T-helper 17 cell (primary cell): ENCODE results near the gene MRC2. TPM values are rescaled to one million over a fixed set of nuclear protein-coding genes. Genes with fewer than 3 reads are reported as not detected.

Experiments
- ATAC-seq: fragments of 150-1000 bp; cut with Tn5 transposase; 2 replicates; pipeline ENCODE4 v1.10.0; 2021; ENCODE audit warnings: mild to moderate bottlenecking, moderate library complexity
- DNase-seq, 3 donors: peaks; one replicate each; pipeline versions ENCODE4 v3.0.0 to v3.0.0-alpha.2; 2020 to 2021
- H3K9me3 ChIP-seq: one replicate; pipeline ENCODE4 v1.7.0; 2013; ENCODE audit warnings: low read length, mild to moderate bottlenecking; ENCODE audit not compliant: control insufficient read depth, poor library complexity, severe bottlenecking
- H3K27ac Mint-ChIP-seq: one replicate; pipeline ENCODE4 v1.8.0; 2022; ENCODE audit warnings: mild to moderate bottlenecking, moderate library complexity, mixed read lengths
- H3K27me3 Mint-ChIP-seq: one replicate; pipeline ENCODE4 v1.8.0; 2022; ENCODE audit warnings: mixed read lengths
- H3K36me3 Mint-ChIP-seq: one replicate; pipeline ENCODE4 v1.8.0; 2022; ENCODE audit warnings: low read depth, mixed read lengths
- H3K4me1 Mint-ChIP-seq: one replicate; pipeline ENCODE4 v1.8.0; 2022; ENCODE audit warnings: mild to moderate bottlenecking, mixed read lengths
- H3K4me3 Mint-ChIP-seq: one replicate; pipeline ENCODE4 v1.8.0; 2022; ENCODE audit warnings: mild to moderate bottlenecking, moderate library complexity, mixed read lengths
- total RNA-seq, 4 donors: library from RNA in 2 of 4; stranded (reverse) in 2 of 4; gene quantifications; one replicate each; pipeline ENCODE4 v1.2.3 and lab custom pipeline; 2022 to 2026

The MRC2 gene
- total RNA-seq, 2 donors from 2014 or later, result 4.3 to 4.4 TPM

- Mint-ChIP-seq H3K27me3 (peaks cover 40% of the 10 kb centered on the region), H3K4me3 (no peak overlapping the region), H3K27ac (no peak overlapping the region), H3K36me3 (peaks cover 4% of the 10 kb centered on the region), H3K4me1 (peaks cover 16% of the 10 kb centered on the region)
- H3K9me3 ChIP-seq, result no peaks in the 10 kb centered on the region
- no peak for DNase-seq
- no peak for ATAC-seq
These were observed 3.1 kb downstream of the MRC2 start for GRCh38 chr17:62630365-62631085.

- no peak overlapping the region for H3K27ac Mint-ChIP-seq
- H3K4me1 Mint-ChIP-seq, result peaks cover 14% of the 10 kb centered on the region
- DNase-seq (no peak), ATAC-seq (no peak)
- H3K36me3 Mint-ChIP-seq, result peaks cover 4% of the 10 kb centered on the region
- H3K9me3 ChIP-seq, result no peaks in the 10 kb centered on the region
- no peak overlapping the region for H3K4me3 Mint-ChIP-seq
- peaks cover 32% of the 10 kb centered on the region for H3K27me3 Mint-ChIP-seq
These were observed 3.8 kb downstream of the MRC2 start for GRCh38 chr17:62631086-62631935.

GRCh38 chr17:62631936-62632924 lies 4.8 kb downstream of the MRC2 start:
- no peak for DNase-seq
- H3K4me3 Mint-ChIP-seq, result no peak overlapping the region
- no peaks in the 10 kb centered on the region for H3K9me3 ChIP-seq
- H3K27me3 Mint-ChIP-seq, result peaks cover 27% of the 10 kb centered on the region
- H3K36me3 Mint-ChIP-seq, result peaks cover 4% of the 10 kb centered on the region
- H3K4me1 Mint-ChIP-seq, result peaks cover 12% of the 10 kb centered on the region
- H3K27ac Mint-ChIP-seq, result peak overlapping the region; percentile 34
- ATAC-seq, result no peak

GRCh38 chr17:62637809-62638208 lies 10.3 kb downstream of the MRC2 start:
- ATAC-seq, result no peak
- no peaks in the 10 kb centered on the region for H3K27me3 Mint-ChIP-seq
- no peaks in the 10 kb centered on the region for H3K4me1 Mint-ChIP-seq
- no peak for DNase-seq
- H3K9me3 ChIP-seq, result no peaks in the 10 kb centered on the region
- no peak overlapping the region for H3K4me3 Mint-ChIP-seq
- no peak overlapping the region for H3K27ac Mint-ChIP-seq
- H3K36me3 Mint-ChIP-seq, result no peaks in the 10 kb centered on the region

- H3K27ac Mint-ChIP-seq, result no peak overlapping the region
- H3K9me3 ChIP-seq, result no peaks in the 10 kb centered on the region
- H3K4me1 Mint-ChIP-seq, result peaks cover 5% of the 10 kb centered on the region
- H3K27me3 Mint-ChIP-seq, result no peaks in the 10 kb centered on the region
- H3K4me3 Mint-ChIP-seq, result no peak overlapping the region
- H3K36me3 Mint-ChIP-seq, result no peaks in the 10 kb centered on the region
- DNase-seq, result no peak
- no peak for ATAC-seq
These were observed 13.7 kb downstream of the MRC2 start for GRCh38 chr17:62641153-62641552.

GRCh38 chr17:62641951-62642350 lies 14.5 kb downstream of the MRC2 start:
- no peaks in the 10 kb centered on the region for H3K36me3 Mint-ChIP-seq
- ATAC-seq (no peak), DNase-seq (no peak)
- H3K9me3 ChIP-seq, result no peaks in the 10 kb centered on the region
- no peak overlapping the region for H3K27ac Mint-ChIP-seq
- H3K27me3 Mint-ChIP-seq, result peaks cover 6% of the 10 kb centered on the region
- peaks cover 5% of the 10 kb centered on the region for H3K4me1 Mint-ChIP-seq
- no peak overlapping the region for H3K4me3 Mint-ChIP-seq

GRCh38 chr17:62643496-62643895 lies 16.0 kb downstream of the MRC2 start:
- H3K27me3 Mint-ChIP-seq, result peaks cover 6% of the 10 kb centered on the region
- ATAC-seq (no peak), DNase-seq (no peak)
- no peaks in the 10 kb centered on the region for H3K9me3 ChIP-seq
- H3K4me1 Mint-ChIP-seq, result peaks cover 5% of the 10 kb centered on the region
- no peaks in the 10 kb centered on the region for H3K36me3 Mint-ChIP-seq
- no peak overlapping the region for H3K27ac Mint-ChIP-seq
- no peak overlapping the region for H3K4me3 Mint-ChIP-seq

- H3K27me3 Mint-ChIP-seq, result peaks cover 6% of the 10 kb centered on the region
- H3K27ac Mint-ChIP-seq, result no peak overlapping the region
- no peaks in the 10 kb centered on the region for H3K9me3 ChIP-seq
- DNase-seq, result no peak
- no peaks in the 10 kb centered on the region for H3K36me3 Mint-ChIP-seq
- peaks cover 5% of the 10 kb centered on the region for H3K4me1 Mint-ChIP-seq
- ATAC-seq, result no peak
- H3K4me3 Mint-ChIP-seq, result no peak overlapping the region
These were observed 17.2 kb downstream of the MRC2 start for GRCh38 chr17:62644487-62645173.

GRCh38 chr17:62648251-62648955 lies 20.9 kb downstream of the MRC2 start:
- peaks cover 11% of the 10 kb centered on the region for H3K4me1 Mint-ChIP-seq
- ATAC-seq (no peak), DNase-seq (no peak)
- no peak overlapping the region for H3K4me3 Mint-ChIP-seq
- no peak overlapping the region for H3K27ac Mint-ChIP-seq
- H3K27me3 Mint-ChIP-seq, result peaks cover 6% of the 10 kb centered on the region
- no peaks in the 10 kb centered on the region for H3K9me3 ChIP-seq
- H3K36me3 Mint-ChIP-seq, result no peaks in the 10 kb centered on the region

- H3K9me3 ChIP-seq, result no peaks in the 10 kb centered on the region
- H3K36me3 Mint-ChIP-seq, result no peaks in the 10 kb centered on the region
These were observed 21.5 kb downstream of the MRC2 start for GRCh38 chr17:62648956-62649294.

GRCh38 chr17:62649570-62649969 lies 22.1 kb downstream of the MRC2 start:
- Mint-ChIP-seq H3K27me3 (peaks cover 6% of the 10 kb centered on the region), H3K4me1 (peaks cover 14% of the 10 kb centered on the region), H3K4me3 (no peak overlapping the region), H3K36me3 (no peaks in the 10 kb centered on the region), H3K27ac (no peak overlapping the region)
- DNase-seq (no peak), ATAC-seq (no peak)
- H3K9me3 ChIP-seq, result no peaks in the 10 kb centered on the region

More at GRCh38 chr17:62648956-62649294, 21.5 kb downstream of the MRC2 start:
- Mint-ChIP-seq H3K27ac (no peak overlapping the region), H3K4me1 (peaks cover 14% of the 10 kb centered on the region), H3K4me3 (no peak overlapping the region), H3K27me3 (peaks cover 6% of the 10 kb centered on the region)
- ATAC-seq (no peak), DNase-seq (no peak)

GRCh38 chr17:62650587-62650986 lies 23.1 kb downstream of the MRC2 start:
- ATAC-seq (no peak), DNase-seq (no peak)
- H3K9me3 ChIP-seq, result no peaks in the 10 kb centered on the region
- Mint-ChIP-seq H3K27me3 (peaks cover 6% of the 10 kb centered on the region), H3K36me3 (no peaks in the 10 kb centered on the region), H3K27ac (no peak overlapping the region), H3K4me1 (peaks cover 14% of the 10 kb centered on the region), H3K4me3 (no peak overlapping the region)
